Natural killer cell (primary cell): Measurements from ENCODE around the gene PRODH2. TPM values are rescaled to one million over a fixed set of nuclear protein-coding genes. Genes with fewer than 3 reads are reported as not detected.

Experiments
- ATAC-seq, 3 donors: fragments of 150-1000 bp in 2 of 3; fragments of 200-7000 bp in 1 of 3; cut with Tn5 transposase; 1 replicate in 1 of 3; 2 replicates in 2 of 3; pipeline ENCODE4 v1.10.0; 2021; ENCODE audit warnings: mild to moderate bottlenecking in 2 of 3, moderate library complexity in 2 of 3
- DNase-seq, 2 donors: peaks; one replicate each; pipeline versions ENCODE4 v3.0.0 to v3.0.0-alpha.2; 2013 to 2021; ENCODE audit warnings: mixed read lengths in 1 of 2
- H3K27ac ChIP-seq: one replicate; pipeline ENCODE4 v1.5.1; 2013; ENCODE audit warnings: mild to moderate bottlenecking, low read length
- H3K27me3 ChIP-seq: one replicate; pipeline ENCODE4 v1.6.1; 2013; ENCODE audit warnings: low read length; ENCODE audit not compliant: control insufficient read depth, insufficient read depth
- H3K36me3 ChIP-seq: one replicate; pipeline ENCODE4 v1.6.1; 2013; ENCODE audit warnings: low read length; ENCODE audit not compliant: control insufficient read depth, insufficient read depth
- H3K4me1 ChIP-seq: one replicate; pipeline ENCODE4 v1.6.1; 2013; ENCODE audit warnings: low read length; ENCODE audit not compliant: control insufficient read depth, insufficient read depth
- H3K4me3 ChIP-seq: one replicate; pipeline ENCODE4 v1.5.1; 2013; ENCODE audit warnings: low read length
- H3K9me3 ChIP-seq: one replicate; pipeline ENCODE4 v1.6.1; 2013; ENCODE audit warnings: low read length; ENCODE audit not compliant: control insufficient read depth, insufficient read depth
- H3K27ac Mint-ChIP-seq, 2 donors: one replicate each; pipeline ENCODE4 v1.8.0; 2022; ENCODE audit warnings: mild to moderate bottlenecking in 2 of 2, mixed read lengths in 2 of 2, moderate library complexity in 1 of 2
- H3K27me3 Mint-ChIP-seq, 2 donors: one replicate each; pipeline ENCODE4 v1.8.0; 2022; ENCODE audit warnings: low read depth in 2 of 2, mixed read lengths in 2 of 2
- H3K36me3 Mint-ChIP-seq: one replicate; pipeline ENCODE4 v1.8.0; 2022; ENCODE audit warnings: mixed read lengths
- H3K4me1 Mint-ChIP-seq, 2 donors: one replicate each; pipeline ENCODE4 v1.8.0; 2022; ENCODE audit warnings: mixed read lengths in 2 of 2
- H3K4me3 Mint-ChIP-seq: one replicate; pipeline ENCODE4 v1.8.0; 2022; ENCODE audit warnings: mild to moderate bottlenecking, moderate library complexity, mixed read lengths
- H3K9me3 Mint-ChIP-seq, 2 donors: one replicate each; pipeline ENCODE4 v1.8.0; 2022; ENCODE audit warnings: mixed read lengths in 2 of 2
- CTCF ChIP-seq: fragments of 200-600 bp; IDR thresholded peaks from one replicate; pipeline ENCODE4 v1.8.0; 2022; ENCODE audit warnings: antibody characterized with exemption
- WGBS: methylation state at CpG from one replicate; pipeline ENCODE4 v1.1.7; 2013; ENCODE audit warnings: missing lambda C conversion rate; ENCODE audit not compliant: insufficient coverage; 5-methylcytosine and 5-hydroxymethylcytosine counted together
- intact Hi-C: fragments of 100-400 bp; cut with micrococcal nuclease; formaldehyde crosslinking; loops from one replicate; pipeline ENCODE4 v1.14.2; 2022
- total RNA-seq, 4 donors: library from RNA; stranded (reverse); fragments of 120-200 nt in 1 of 4; gene quantifications; one replicate each; pipeline versions ENCODE4 v1.2.3 to v1.2.4, GENCODE V29; 2013 to 2022

Gene PRODH2
- total RNA-seq, 3 donors from 2014 or later (not counting 1 experiment from before 2014, with no cell fraction given): not detected

- intact Hi-C loops: no loop called here
- no peaks in the 10 kb centered on the region for H3K9me3 ChIP-seq
- ATAC-seq (no peak), DNase-seq (no peak)
- WGBS: 85% methylated on average over 8 of the region's 8 CpGs
- peaks cover 0 to 11% of the 10 kb centered on the region in 2 donors for H3K4me1 Mint-ChIP-seq
- H3K36me3 ChIP-seq: no peaks in the 10 kb centered on the region
- no peaks in the 10 kb centered on the region for H3K36me3 Mint-ChIP-seq
- H3K4me3 Mint-ChIP-seq: no peak overlapping the region
- H3K27ac Mint-ChIP-seq: no peak overlapping the region
- H3K4me3 ChIP-seq: no peak overlapping the region
- no peaks in the 10 kb centered on the region for H3K9me3 Mint-ChIP-seq
- peaks cover 0 to 23% of the 10 kb centered on the region in 2 donors for H3K27me3 Mint-ChIP-seq
- H3K27ac ChIP-seq: no peak overlapping the region
- H3K27me3 ChIP-seq: peaks cover 4% of the 10 kb centered on the region
- TF ChIP-seq CTCF: no peak
- H3K4me1 ChIP-seq: peaks cover 8% of the 10 kb centered on the region
Observed at GRCh38 chr19:35792888-35793287, 19.8 kb downstream of the PRODH2 start.

- no peak for DNase-seq
- Mint-ChIP-seq H3K4me1 (peaks cover 0 to 9% of the 10 kb centered on the region in 2 donors), H3K27me3 (peaks cover 0 to 22% of the 10 kb centered on the region in 2 donors), H3K27ac (no peak overlapping the region), H3K36me3 (no peaks in the 10 kb centered on the region), H3K4me3 (no peak overlapping the region), H3K9me3 (no peaks in the 10 kb centered on the region)
- 92% methylated on average over 15 of the region's 15 CpGs for WGBS
- H3K4me1 ChIP-seq: peaks cover 4% of the 10 kb centered on the region
- ATAC-seq: no peak
- H3K4me3 ChIP-seq: no peak overlapping the region
- no peak overlapping the region for H3K27ac ChIP-seq
- H3K9me3 ChIP-seq: no peaks in the 10 kb centered on the region
- H3K27me3 ChIP-seq: peaks cover 3% of the 10 kb centered on the region
- intact Hi-C loops: no loop called here
- no peak for TF ChIP-seq CTCF
- no peaks in the 10 kb centered on the region for H3K36me3 ChIP-seq
Observed at GRCh38 chr19:35792312-35792711, 20.3 kb downstream of the PRODH2 start.

- Histone ChIP-seq H3K9me3 (no peaks in the 10 kb centered on the region), H3K27me3 (peaks cover 3% of the 10 kb centered on the region), H3K4me3 (no peak overlapping the region), H3K36me3 (no peaks in the 10 kb centered on the region), H3K4me1 (no peaks in the 10 kb centered on the region), H3K27ac (no peak overlapping the region)
- H3K4me1 Mint-ChIP-seq: peaks cover 0 to 4% of the 10 kb centered on the region in 2 donors
- no peak overlapping the region for H3K27ac Mint-ChIP-seq
- H3K36me3 Mint-ChIP-seq: no peaks in the 10 kb centered on the region
- H3K4me3 Mint-ChIP-seq: no peak overlapping the region
- 92% methylated on average over 9 of the region's 9 CpGs for WGBS
- intact Hi-C loops: no loop called here
- H3K27me3 Mint-ChIP-seq: peaks cover 0 to 17% of the 10 kb centered on the region in 2 donors
- no peak for DNase-seq
- H3K9me3 Mint-ChIP-seq: no peaks in the 10 kb centered on the region
- no peak for TF ChIP-seq CTCF
- no peak for ATAC-seq
Observed at GRCh38 chr19:35791814-35792279, 20.8 kb downstream of the PRODH2 start.
